ENCODE measurements around the gene ARL14EP.

The ARL14EP gene

GRCh38 chr11:30377347-30377746, 54.4 kb downstream of the ARL14EP start:
- no peak for DNase-seq (ENCODE audit: low read depth in 2 of 3, low spot score in 2 of 3)

GRCh38 chr11:30380846-30381245, 57.9 kb downstream of the ARL14EP start:
- no peak for DNase-seq (ENCODE audit: low read depth in 2 of 3, low spot score in 2 of 3)

DNA sequence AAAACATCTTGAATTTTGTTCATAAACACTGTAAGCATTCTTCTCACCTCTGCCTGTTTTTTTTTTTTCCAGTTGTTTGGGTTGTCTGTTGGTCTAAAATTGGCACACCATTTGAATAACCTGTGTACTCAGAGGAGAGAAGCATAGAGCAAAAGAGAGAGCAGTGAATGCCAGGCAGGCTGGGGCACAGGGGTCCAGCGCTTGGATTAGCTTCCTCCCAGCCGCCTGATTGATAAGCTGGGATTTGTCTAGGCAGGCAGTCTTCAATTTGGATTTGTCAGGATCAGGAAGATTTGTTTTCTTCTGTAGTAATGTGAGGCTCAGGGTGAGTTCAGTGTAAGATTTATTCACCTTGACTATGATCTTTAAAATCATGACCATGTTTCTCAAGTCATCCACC, 59.0 kb downstream of the ARL14EP start:
- no peak for DNase-seq (ENCODE audit: low read depth in 2 of 3, low spot score in 2 of 3)

Measured in activated CD8-positive, alpha-beta memory T cell treated with anti-CD3 and anti-CD28 coated beads for 48 hours (primary cell).